Stimulated activated effector memory CD8-positive, alpha-beta T cell treated with anti-CD3 and anti-CD28 coated beads, Interleukin-12 subunit alpha, Interleukin-12 subunit beta, amount 100 ng/mL, for 72 hours (primary cell): ENCODE results near the gene FBL.

Experiments
- ATAC-seq: fragments of 150-1000 bp; cut with Tn5 transposase; 2 replicates; pipeline ENCODE4 v1.10.0; 2021
- DNase-seq, 2 donors: peaks; one replicate each; pipeline ENCODE4 v3.0.0; 2021 to 2022; ENCODE audit warnings: low spot score in 2 of 2
- H3K27ac Mint-ChIP-seq: one replicate; pipeline ENCODE4 v1.8.0; 2022; ENCODE audit warnings: mild to moderate bottlenecking, mixed read lengths
- H3K36me3 Mint-ChIP-seq: one replicate; pipeline ENCODE4 v1.8.0; 2022; ENCODE audit warnings: mild to moderate bottlenecking, mixed read lengths
- H3K4me1 Mint-ChIP-seq: one replicate; pipeline ENCODE4 v1.8.0; 2022; ENCODE audit warnings: mixed read lengths
- H3K4me3 Mint-ChIP-seq: one replicate; pipeline ENCODE4 v1.8.0; 2022; ENCODE audit warnings: mild to moderate bottlenecking, mixed read lengths
- H3K9me3 Mint-ChIP-seq: one replicate; pipeline ENCODE4 v1.8.0; 2022; ENCODE audit warnings: mixed read lengths

FBL gene

GRCh38 chr19:39839678-39840327, 6.4 kb downstream of the FBL start:
- no peak for DNase-seq
- peaks cover 98% of the 10 kb centered on the region for H3K36me3 Mint-ChIP-seq
- ATAC-seq, result no peak

GRCh38 chr19:39838569-39838968, 7.6 kb downstream of the FBL start:
- Mint-ChIP-seq H3K4me3 (no peak overlapping the region), H3K4me1 (peaks cover 31% of the 10 kb centered on the region), H3K9me3 (no peaks in the 10 kb centered on the region), H3K36me3 (peaks cover 98% of the 10 kb centered on the region), H3K27ac (peak overlapping the region; percentile 65)
- no peak for DNase-seq
- ATAC-seq, result no peak

More at GRCh38 chr19:39839678-39840327, 6.4 kb downstream of the FBL start:
- no peaks in the 10 kb centered on the region for H3K9me3 Mint-ChIP-seq
- H3K27ac Mint-ChIP-seq, result peak overlapping the region; percentile 65
- no peak overlapping the region for H3K4me3 Mint-ChIP-seq
- peaks cover 34% of the 10 kb centered on the region for H3K4me1 Mint-ChIP-seq

- H3K9me3 Mint-ChIP-seq, result no peaks in the 10 kb centered on the region
- peaks cover 29% of the 10 kb centered on the region for H3K4me1 Mint-ChIP-seq
- H3K4me3 Mint-ChIP-seq, result no peak overlapping the region
- peaks cover 98% of the 10 kb centered on the region for H3K36me3 Mint-ChIP-seq
- DNase-seq, result no peak
- ATAC-seq, result no peak
- H3K27ac Mint-ChIP-seq, result no peak overlapping the region
These were observed 8.2 kb downstream of the FBL start for GRCh38 chr19:39837978-39838377.

GRCh38 chr19:39834287-39834841, 11.8 kb downstream of the FBL start:
- DNase-seq (no peak), ATAC-seq (no peak)
- Mint-ChIP-seq H3K27ac (peak overlapping the region; percentile 90), H3K4me3 (peak overlapping the region; percentile 77), H3K36me3 (peaks cover 96% of the 10 kb centered on the region), H3K4me1 (peaks cover 38% of the 10 kb centered on the region), H3K9me3 (no peaks in the 10 kb centered on the region)

GRCh38 chr19:39833464-39834286, 12.5 kb downstream of the FBL start, which contains the start of gene DYRK1B:
TSS of gene DYRK1B (minus strand) at chr19:39834162. CDS start at chr19:39831867, 2,295 bp downstream.
- peak; percentile 96 for ATAC-seq
- Mint-ChIP-seq H3K4me1 (peaks cover 41% of the 10 kb centered on the region), H3K9me3 (no peaks in the 10 kb centered on the region)

GRCh38 chr19:39833160-39833463, 13.1 kb downstream of the FBL start:
- peaks cover 46% of the 10 kb centered on the region for H3K4me1 Mint-ChIP-seq
- peak overlapping the region; percentile 90 for H3K27ac Mint-ChIP-seq
- peaks cover 96% of the 10 kb centered on the region for H3K36me3 Mint-ChIP-seq
- H3K4me3 Mint-ChIP-seq, result peak overlapping the region; percentile 77
- no peaks in the 10 kb centered on the region for H3K9me3 Mint-ChIP-seq
- ATAC-seq (no peak), DNase-seq (no peak)

More at GRCh38 chr19:39833464-39834286, 12.5 kb downstream of the FBL start, which contains the start of gene DYRK1B:
- peak within 1 kb of the TSS; percentile 77 for H3K4me3 Mint-ChIP-seq
- DNase-seq, result peak; percentile 91 to 98
- H3K27ac Mint-ChIP-seq, result peak within 1 kb of the TSS; percentile 90
- peaks cover 96% of the 10 kb centered on the region for H3K36me3 Mint-ChIP-seq

- ATAC-seq, result no peak
- DNase-seq, result no peak
These were observed 13.7 kb downstream of the FBL start for GRCh38 chr19:39832341-39833083.

GRCh38 chr19:39831679-39832078, 14.5 kb downstream of the FBL start:
- ATAC-seq (no peak), DNase-seq (no peak)
- no peaks in the 10 kb centered on the region for H3K9me3 Mint-ChIP-seq
- H3K4me1 Mint-ChIP-seq, result peaks cover 47% of the 10 kb centered on the region
- H3K4me3 Mint-ChIP-seq, result peak overlapping the region; percentile 77
- H3K27ac Mint-ChIP-seq, result peak overlapping the region; percentile 90
- peaks cover 82% of the 10 kb centered on the region for H3K36me3 Mint-ChIP-seq

More at GRCh38 chr19:39832341-39833083, 13.7 kb downstream of the FBL start:
- H3K4me1 Mint-ChIP-seq, result peaks cover 47% of the 10 kb centered on the region
- peaks cover 91% of the 10 kb centered on the region for H3K36me3 Mint-ChIP-seq
- H3K9me3 Mint-ChIP-seq, result no peaks in the 10 kb centered on the region
- peak overlapping the region; percentile 77 for H3K4me3 Mint-ChIP-seq
- peak overlapping the region; percentile 90 for H3K27ac Mint-ChIP-seq

- Mint-ChIP-seq H3K27ac (peak overlapping the region; percentile 90), H3K9me3 (no peaks in the 10 kb centered on the region), H3K4me1 (peaks cover 47% of the 10 kb centered on the region), H3K4me3 (no peak overlapping the region), H3K36me3 (peaks cover 82% of the 10 kb centered on the region)
- DNase-seq (no peak), ATAC-seq (no peak)
These were observed 15.3 kb downstream of the FBL start for GRCh38 chr19:39830847-39831246.

GRCh38 chr19:39830406-39830805, 15.8 kb downstream of the FBL start:
- ATAC-seq (no peak), DNase-seq (no peak)
- peak overlapping the region; percentile 90 for H3K27ac Mint-ChIP-seq
- H3K36me3 Mint-ChIP-seq, result peaks cover 80% of the 10 kb centered on the region
- H3K4me1 Mint-ChIP-seq, result peaks cover 47% of the 10 kb centered on the region
- H3K9me3 Mint-ChIP-seq, result no peaks in the 10 kb centered on the region
- no peak overlapping the region for H3K4me3 Mint-ChIP-seq

GRCh38 chr19:39829702-39830275, 16.4 kb downstream of the FBL start:
- no peak overlapping the region for H3K4me3 Mint-ChIP-seq
- peaks cover 74% of the 10 kb centered on the region for H3K36me3 Mint-ChIP-seq
- H3K9me3 Mint-ChIP-seq, result no peaks in the 10 kb centered on the region
- ATAC-seq (no peak), DNase-seq (no peak)
- no peak overlapping the region for H3K27ac Mint-ChIP-seq
- peaks cover 47% of the 10 kb centered on the region for H3K4me1 Mint-ChIP-seq

GRCh38 chr19:39828654-39829032, 17.5 kb downstream of the FBL start:
- peak overlapping the region; percentile 52 for H3K4me3 Mint-ChIP-seq
- no peak for ATAC-seq
- H3K36me3 Mint-ChIP-seq, result peaks cover 63% of the 10 kb centered on the region
- H3K27ac Mint-ChIP-seq, result peak overlapping the region; percentile 10
- DNase-seq, result no peak
- H3K4me1 Mint-ChIP-seq, result peaks cover 38% of the 10 kb centered on the region
- H3K9me3 Mint-ChIP-seq, result no peaks in the 10 kb centered on the region

GRCh38 chr19:39828015-39828653, 18.0 kb downstream of the FBL start:
- ATAC-seq (no peak), DNase-seq (no peak)
- Mint-ChIP-seq H3K9me3 (no peaks in the 10 kb centered on the region), H3K36me3 (peaks cover 59% of the 10 kb centered on the region), H3K4me1 (peaks cover 38% of the 10 kb centered on the region), H3K4me3 (peak overlapping the region; percentile 52), H3K27ac (peak overlapping the region; percentile 10)

GRCh38 chr19:39827216-39827615, 19.0 kb downstream of the FBL start:
- no peak overlapping the region for H3K4me3 Mint-ChIP-seq
- H3K27ac Mint-ChIP-seq, result peak overlapping the region; percentile 10
- no peak for DNase-seq
- H3K4me1 Mint-ChIP-seq, result peaks cover 29% of the 10 kb centered on the region
- peaks cover 50% of the 10 kb centered on the region for H3K36me3 Mint-ChIP-seq
- H3K9me3 Mint-ChIP-seq, result no peaks in the 10 kb centered on the region
- ATAC-seq, result no peak
